ENCODE measurements around the gene DOCK1.

DOCK1 gene

DNA sequence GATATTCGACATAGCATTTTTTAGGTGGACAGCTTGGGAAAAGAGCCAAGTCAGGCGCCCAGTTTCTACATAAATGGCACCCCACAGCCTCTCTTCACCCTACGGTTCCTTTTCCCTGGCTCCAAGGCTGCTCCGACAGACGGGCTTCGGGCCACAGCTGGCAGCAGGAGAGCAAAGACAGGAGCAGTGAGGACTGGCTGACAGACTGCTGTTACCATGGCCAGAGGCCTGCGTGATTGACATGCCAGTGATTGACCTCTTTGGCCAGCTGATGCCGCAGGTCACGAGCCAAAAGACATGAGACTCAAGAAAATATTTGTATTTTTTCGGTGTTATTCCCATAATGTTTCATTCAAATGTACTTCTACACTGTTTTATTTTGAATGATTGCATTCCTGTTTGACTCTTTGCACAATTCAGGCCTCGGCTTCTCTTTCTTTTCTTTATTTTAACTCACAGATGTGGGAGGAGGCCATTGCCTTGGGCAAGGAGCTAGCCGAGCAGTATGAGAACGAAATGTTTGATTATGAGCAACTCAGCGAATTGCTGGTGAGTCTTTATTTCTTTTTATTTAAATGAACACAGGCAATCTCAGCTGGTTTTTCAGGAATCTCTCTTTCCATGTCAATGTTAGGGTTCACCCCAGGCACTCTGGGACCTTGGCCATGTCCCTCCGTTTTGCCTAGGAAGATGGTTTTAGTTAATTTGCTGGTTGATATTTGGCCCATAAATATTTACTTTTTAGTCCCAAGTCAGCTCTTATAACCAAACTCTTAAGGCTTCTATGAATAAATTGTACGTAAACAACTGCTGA is 497.6 kb downstream of the DOCK1 start:
- intact Hi-C loops (cut with DNase I) = no loop called here
- DNase-seq = peak in 2 of 42 donors; percentile 7 to 39

DNA sequence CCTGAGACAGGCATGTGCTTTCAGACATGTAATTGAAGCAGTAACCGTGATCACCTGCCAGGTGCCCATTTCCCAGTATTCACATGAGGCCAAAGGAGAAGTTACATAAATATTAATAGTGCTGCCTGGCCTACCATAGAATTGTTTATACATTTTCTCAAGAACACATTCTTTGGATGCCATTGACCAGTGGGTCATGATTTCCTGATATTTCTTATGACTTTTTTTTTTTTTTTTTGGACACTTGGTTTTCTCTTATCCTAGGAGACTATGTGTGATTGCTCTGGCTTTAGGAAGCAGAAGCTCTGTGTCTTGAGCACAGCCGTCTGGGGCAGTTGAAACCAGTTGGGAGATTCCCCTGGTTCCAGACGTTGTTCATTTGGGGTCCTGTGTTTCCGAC is 500.0 kb downstream of the DOCK1 start:
- no peak for DNase-seq
- intact Hi-C loops (cut with DNase I) = no loop called here

DNA sequence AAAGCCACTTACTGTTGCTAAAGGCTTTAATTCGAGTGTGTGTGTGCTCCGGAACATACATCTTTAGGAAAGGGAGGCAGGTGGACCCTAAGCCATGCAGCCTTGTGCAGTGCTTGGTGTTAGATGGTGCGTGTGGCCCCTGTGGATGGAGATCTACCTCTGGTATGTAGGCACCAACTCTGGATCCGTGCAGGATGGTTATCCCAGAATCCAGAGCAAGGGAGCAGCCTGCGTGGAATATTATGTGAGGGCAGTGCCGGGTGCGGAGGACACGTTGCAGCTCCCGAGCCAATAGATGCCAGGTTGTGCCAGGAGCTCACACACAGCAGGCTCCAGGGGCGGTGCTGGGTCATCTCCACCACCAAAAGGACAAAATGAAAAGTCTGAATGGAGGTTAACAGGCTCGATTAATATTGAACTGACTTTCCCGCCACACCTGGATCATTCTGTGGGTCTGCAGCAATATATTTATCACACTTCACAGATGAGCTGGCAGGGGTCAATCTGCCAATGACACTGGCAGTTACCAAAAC is 500.9 kb downstream of the DOCK1 start:
- intact Hi-C loops (cut with DNase I) = no loop called here
- peak in 1 of 42 donors; percentile 27 for DNase-seq

DNA sequence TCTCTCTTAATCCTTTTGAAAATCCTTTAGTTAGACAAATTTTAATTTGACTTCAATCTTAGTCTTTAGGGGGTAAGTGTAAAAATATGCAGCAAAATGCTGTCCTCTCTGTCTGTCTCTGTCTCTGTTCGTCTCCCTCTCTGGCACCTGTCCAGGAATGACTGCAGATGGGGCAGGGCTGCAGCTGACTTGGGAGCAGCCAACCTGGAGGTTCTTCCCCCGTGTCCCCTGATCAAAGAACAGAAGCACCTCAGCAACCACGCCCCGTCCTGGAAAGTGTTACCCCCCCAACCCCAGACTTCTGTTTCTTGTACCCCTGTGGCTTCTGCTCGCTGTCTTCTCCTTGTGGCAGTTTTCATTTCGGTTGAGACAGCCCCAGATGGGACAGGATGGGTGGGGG is 502.3 kb downstream of the DOCK1 start:
- DNase-seq = peak in 9 of 42 donors; percentile 20 to 76 (median 38)
- intact Hi-C loops (cut with DNase I) = no loop called here

DNA sequence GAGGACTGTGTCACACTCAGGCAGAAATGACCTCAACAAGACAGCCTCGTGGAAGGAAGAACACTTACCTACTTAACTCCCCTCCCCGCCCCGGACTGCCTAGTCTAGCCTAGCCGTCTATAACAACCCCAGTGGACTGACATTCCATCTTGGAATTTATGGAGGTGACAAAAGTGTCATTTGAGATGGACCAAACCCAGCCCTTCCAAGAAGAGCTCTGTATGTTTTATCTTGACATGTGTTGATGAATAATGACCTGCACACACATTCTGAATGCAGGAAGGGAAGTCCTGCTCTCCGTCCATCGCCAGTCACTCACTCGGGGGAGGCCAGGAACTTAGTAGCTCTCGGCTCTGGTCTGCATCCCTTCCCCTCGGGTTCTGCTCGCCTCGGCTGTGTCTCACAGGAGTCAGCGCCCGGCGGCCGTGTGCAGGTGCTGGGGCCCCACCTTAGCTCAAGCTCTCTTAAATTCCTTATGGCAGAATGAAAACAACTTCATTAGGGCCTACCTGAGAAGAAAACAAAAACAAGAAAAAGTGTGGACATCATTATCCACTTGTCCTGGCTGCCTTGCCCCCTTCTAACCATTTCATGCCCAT is 503.0 kb downstream of the DOCK1 start:
- DNase-seq = no peak
- intact Hi-C loops (cut with DNase I) = no loop called here

DNA sequence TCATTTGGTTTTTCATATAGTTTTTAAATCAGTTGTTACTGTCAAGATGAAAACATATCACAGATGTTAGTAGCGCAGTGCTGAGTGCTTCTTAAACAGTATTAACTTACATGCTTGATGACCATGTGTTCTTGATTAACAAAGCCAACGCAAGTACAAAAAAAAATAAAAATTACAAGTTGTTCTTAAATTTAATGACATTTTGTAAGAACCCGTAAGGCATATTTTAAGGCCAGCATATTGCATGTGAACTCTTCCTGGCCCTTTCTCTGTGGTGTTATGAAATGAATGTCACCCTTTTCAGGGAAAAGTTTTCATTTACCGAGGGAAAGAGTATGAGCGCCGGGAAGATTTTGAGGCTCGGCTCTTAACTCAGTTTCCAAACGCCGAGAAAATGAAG is 503.5 kb downstream of the DOCK1 start:
- intact Hi-C loops (cut with DNase I) = no loop called here
- DNase-seq = no peak

DNA sequence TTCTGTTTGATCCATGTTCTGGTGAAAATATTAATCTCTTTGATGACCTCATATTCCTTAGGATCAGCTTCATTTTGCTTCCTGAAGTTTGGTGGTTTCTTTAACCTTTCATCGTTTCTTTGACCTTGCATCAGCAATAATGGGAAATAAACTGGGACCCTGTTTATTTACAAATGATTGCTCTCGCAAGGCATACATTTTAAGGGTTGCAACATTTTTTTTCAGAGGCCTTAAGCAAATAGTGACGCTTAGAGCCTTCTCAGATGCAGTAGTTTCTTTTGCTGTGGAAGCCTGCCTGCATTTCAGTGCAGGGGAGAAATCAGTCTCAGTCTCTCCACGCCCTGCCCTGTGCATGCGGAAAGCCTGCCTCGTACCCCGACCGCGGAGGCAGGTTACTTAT is 504.8 kb downstream of the DOCK1 start:
- intact Hi-C loops (cut with DNase I) = no loop called here
- no peak for DNase-seq

DNA sequence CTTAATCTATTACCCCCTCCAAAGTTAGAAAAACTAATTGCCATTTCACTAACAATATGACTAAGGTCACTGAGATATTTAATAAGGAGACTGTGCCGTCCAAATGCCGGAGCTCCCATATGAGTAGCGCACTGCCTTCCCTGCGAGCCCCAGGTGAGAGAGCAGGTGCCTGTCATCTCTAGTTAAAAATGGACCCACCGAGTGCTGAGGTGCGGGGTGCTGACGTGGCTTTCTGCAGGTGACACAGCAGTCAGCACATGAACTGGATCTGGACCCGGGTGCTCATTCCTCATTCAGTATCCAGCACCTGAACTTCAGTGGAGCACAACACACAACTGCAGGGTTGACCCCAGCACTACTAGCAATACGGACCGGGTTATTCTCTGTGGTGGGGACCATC is 505.8 kb downstream of the DOCK1 start:
- intact Hi-C loops (cut with DNase I) = no loop called here
- no peak for DNase-seq

DNA sequence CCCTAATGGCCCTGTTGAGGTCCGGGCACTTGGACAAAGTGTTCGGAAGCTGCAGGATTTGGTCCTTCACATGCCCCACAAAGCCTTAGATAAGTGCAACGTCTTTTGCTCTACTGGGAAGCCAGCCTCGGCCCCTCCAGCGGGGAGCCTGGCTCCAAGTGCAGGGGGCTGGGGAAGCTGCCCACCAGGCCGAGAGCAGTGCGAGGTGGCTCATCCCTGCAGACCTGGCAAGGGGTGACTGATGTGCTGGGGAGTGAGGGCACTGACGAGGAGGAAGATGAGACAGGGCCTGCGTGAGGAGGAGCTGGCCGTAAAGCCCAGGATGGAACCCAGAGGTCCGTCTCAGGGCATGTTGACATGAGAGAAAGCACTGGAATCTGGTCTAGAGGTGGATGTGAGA is 508.1 kb downstream of the DOCK1 start:
- no peak for DNase-seq
- intact Hi-C loops (cut with DNase I) = no loop called here

DNA sequence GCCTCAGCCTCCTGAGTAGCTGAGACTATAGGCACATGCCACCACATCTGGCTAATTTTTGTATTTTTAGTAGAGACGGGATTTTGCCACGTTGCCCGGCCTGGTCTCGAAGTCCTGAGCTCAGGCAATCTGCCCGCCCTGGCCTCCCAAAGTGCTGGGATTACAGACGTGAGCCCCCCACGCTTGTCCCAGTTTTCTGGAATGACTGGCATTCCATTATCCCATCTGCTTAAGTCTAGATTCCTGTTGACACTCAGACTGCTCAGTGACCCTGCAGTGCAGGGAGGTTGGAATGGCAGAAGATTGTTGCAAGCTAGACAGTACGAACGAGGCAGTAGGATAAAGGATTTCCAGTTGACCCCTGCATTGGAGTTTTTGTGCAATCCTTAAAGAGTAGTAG is 508.8 kb downstream of the DOCK1 start:
- DNase-seq = peak in 1 of 42 donors; percentile 22
- intact Hi-C loops (cut with DNase I) = no loop called here

DNA sequence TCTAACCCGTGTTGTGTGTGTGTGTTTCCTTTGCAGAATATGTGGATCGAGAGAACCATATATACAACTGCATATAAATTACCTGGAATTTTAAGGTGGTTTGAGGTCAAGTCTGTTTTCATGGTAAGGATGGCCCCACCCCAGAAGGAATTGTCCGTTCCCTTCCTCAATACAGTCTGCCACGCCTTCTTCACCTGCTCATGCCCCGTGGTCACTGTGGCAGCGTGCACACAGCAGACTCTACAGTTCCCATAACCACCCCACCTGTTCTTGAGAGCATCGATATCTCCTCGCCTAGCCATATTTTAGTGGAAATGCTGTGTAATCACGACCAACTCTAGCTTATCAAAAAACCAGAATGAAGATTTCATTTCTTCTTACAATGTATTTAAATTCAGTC is 509.9 kb downstream of the DOCK1 start:
- no peak for DNase-seq
- intact Hi-C loops (cut with DNase I) = no loop called here

DNA sequence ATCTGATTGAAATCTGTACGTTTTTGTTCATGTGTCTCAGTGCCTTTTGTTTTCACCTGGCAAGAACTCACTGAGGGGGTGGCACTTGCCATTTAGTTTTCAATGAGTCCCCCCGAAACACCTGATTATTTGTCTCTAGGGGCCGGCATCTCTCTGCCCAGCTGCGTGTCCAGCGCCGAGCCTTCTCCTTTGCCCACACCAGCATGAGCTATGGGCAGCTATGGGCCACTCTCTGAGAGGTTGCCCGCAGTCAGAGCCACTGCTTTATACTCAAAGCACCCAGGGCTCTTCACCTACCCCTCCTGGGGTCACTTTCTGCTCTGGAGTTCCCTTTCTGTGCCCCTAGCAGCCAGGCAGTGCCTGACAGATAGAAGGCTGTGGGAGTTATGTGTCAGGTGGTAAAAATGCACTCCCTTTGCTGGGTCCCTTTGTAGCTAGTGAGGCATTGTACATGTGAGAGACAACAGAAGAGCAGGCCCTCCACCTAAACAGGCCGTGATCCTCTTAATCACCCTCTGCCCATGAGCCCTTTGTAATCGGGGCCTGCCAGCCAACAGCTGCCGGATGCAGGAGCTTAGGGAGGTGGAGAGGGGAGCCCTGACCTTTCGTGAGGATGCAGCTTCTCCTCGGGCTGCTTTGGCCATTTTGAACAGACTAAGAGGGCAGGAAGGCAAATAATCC is 510.8 kb downstream of the DOCK1 start:
- peak in 1 of 42 donors; percentile 6 for DNase-seq
- intact Hi-C loops (cut with DNase I) = no loop called here

DNA sequence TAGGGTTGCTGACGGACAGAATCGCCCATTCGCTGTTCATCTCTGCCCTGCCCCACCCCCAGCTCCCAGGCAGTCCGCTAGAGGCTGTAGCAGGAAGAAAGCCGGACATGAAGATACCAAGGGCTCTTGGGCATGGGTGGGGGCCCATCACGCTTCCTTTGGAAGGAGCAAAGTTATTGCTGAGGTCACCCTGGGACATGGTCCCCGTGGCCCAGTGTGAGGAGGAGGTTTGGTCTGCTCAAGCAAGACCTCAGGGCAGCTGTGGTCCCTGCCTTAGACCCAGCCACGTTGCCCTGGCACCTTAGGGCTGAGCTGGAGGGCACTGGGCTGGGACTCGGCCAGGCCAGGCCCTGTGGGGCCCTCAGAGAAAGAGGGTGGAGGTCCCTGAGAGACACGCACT is 511.8 kb downstream of the DOCK1 start:
- intact Hi-C loops (cut with DNase I) = no loop called here
- DNase-seq = peak in 1 of 42 donors; percentile 12

DNA sequence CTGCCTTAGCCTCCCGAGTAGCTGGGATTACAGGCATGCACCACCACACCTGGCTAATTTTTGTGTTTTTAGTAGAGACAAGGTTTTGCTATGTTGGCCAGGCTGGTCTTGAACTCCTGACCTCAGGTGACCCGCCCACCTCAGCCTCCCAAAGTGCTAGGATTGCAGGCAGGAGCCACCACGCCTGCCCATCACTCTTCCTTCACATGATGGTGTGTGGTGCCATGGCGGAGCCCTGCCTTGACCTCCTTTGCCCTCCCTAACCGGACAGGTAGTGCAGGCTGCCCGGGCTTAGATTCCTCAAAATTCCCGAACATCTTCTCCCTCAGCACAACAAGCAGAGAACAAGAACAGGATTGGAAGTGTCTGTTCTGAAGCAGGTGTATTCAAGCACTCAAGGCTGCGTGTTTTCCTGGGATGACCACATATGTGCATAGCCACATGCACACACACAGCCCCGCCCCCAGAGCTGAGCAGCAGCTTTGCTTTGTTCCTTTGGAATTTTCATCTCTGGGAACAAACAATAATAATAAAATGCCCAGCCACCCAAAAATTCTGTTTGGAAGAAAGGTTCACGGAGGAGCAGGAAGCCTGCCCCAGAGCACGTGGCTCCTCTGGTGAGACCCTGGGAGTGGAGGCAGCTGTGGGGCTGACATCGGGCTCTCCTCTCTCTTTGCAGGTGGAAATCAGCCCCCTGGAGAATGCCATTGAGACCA is 512.6 kb downstream of the DOCK1 start:
- peak in 1 of 42 donors; percentile 30 for DNase-seq
- intact Hi-C loops (cut with DNase I) = no loop called here

DNA sequence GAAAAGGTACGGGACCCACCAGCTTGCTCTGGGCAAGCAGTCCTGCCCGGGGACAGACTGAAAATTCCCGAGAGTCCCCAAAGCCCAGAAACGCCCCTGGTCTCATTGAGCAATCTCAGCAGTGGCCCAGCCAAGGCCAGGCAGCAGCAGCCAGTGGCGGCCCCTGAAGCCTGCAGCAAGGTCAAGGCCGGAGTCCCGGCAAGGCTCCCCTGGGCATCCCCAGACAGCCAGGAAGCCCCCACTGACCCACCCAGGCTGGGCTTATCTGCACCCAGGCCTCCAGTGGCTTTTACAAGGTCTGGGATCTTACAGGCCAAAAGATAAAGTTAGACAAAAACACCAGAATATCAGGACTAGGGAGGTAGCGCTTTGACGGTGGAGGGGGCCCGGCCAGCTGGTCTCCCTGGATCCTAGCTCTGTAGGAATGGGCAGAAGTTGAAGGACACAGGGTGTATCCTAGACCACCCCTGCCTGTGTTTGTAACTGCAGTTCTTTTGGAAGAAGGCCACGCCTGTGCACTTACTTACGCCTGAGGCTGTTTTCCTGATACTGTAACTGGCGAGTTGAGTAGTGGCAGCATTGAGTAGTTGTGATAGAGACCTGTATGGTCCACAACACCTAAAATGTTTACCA is 513.4 kb downstream of the DOCK1 start:
- peak in 1 of 42 donors; percentile 6 for DNase-seq
- intact Hi-C loops (cut with DNase I) = no loop called here

DNA sequence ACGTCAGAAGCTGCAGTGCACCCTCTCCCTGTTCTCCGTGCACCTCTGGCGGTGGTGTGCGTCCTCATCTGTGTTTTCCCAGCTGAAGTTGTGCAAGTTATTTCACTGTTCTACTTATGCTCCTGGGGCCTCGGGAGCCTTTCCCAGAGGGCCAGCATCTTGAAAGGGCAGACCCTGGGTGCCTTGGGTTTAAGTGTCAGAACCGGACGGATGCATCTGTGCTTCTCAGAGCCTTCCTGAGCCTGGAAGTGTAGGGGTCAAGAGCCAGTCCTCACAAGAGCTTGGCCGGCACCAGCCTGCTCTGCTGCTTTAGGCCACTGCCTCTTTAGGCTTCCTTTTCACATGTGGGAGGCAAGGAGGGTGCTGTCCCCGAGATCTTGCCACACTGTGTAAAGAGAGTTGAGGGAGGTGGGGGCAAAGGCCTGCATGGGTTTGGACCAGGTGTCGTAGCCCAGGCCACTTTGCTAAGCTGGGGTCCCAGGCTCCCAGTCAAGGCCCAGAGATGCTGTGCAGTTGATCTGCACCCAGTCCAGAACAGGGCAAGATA is 515.0 kb downstream of the DOCK1 start:
- DNase-seq = no peak
- intact Hi-C loops (cut with DNase I) = no loop called here

DNA sequence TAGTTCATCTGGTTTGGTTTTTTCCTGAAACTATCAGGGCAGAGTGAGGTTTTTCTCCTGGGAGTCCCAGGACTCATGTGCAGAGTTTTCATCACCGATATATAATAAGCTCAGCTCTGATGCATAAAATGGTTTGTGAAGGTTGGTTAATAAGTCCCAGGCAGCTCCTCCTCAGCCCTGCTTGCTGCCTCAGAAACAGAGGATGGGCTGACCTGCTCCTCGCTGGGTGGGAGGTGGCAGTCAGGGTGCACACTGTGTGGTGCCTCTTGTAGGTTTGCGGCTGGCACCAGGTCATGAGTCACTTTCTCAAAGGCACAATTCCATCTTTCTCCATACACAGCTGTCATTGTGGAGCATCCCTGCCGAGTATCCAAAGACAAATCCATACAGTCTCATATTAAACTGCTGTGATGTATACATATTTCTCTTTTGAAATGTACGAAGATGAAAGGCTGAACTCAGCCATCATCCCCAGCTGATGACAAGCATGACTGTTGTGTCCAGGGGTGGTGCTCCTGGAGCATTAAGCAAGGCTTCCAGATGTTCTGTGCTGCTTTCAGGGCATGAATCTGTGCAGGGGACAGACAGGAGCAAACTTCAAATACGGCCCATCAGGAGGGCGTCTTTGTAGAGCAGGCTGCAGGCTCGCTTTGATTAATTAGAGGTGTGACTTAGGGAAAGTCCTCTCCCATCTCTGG is 518.1 kb downstream of the DOCK1 start:
- intact Hi-C loops (cut with DNase I) = no loop called here
- DNase-seq = no peak

DNA sequence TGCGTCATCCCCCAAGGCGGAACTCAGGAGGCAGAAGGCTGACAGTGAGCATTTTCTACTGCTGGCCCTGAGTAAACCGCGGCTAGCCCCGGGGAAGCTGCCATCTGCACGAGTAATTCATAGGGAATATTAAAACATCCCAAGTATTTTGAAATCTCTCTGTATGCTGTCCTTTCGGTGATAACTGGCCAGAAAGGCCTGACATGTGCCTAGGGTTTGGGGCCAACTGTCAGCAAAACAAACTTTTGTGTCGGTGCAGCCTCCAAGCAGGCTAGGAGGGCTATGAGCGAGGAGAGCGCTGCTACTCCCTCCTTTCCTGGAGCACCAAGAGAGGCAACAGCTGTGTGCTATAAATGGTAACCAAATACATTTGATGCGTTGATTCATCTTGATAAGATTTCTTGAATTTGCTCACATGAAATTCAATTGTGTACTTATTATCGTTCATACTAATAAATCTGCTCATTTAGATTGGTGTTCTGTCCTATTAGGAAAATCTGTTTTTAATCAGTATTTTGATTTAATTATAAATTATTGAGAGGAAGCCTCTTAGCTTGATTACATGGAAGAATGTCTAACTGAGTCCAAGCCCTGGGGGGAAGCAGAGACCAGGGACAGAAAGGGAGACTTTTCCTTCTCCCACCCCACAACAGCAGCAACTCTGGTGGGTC is 519.5 kb downstream of the DOCK1 start:
- DNase-seq = peak in 3 of 42 donors; percentile 13 to 51 (median 16)
- intact Hi-C loops (cut with DNase I) = no loop called here

Measured in head of caudate nucleus (tissue), 42 donors.